ENCODE data around the gene PIM1. TPM values are rescaled to one million over a fixed set of nuclear protein-coding genes. Genes with fewer than 3 reads are reported as not detected.

PIM1 gene
- total RNA-seq, 1 experiment from 2014 or later: 8.9 TPM

- DNase-seq (ENCODE audit: low spot score): no peak
- Histone ChIP-seq H3K36me3 (ENCODE audit: insufficient read depth, low read length, poor library complexity, severe bottlenecking) (peaks cover 17% of the 10 kb centered on the region), H3K9me3 (ENCODE audit: low read depth, low read length, poor library complexity, severe bottlenecking) (no peaks in the 10 kb centered on the region), H3K4me3 (ENCODE audit: low read depth, low read length, poor library complexity, severe bottlenecking) (peak overlapping the region; percentile 67), H3K27ac (ENCODE audit: low read depth, low read length, poor library complexity, severe bottlenecking) (peak overlapping the region; percentile 83), H3K27me3 (replicated peaks; ENCODE audit: insufficient read depth, low read depth, low read length, poor library complexity) (no peaks in the 10 kb centered on the region), H3K4me1 (ENCODE audit: insufficient read depth, low read length, poor library complexity, severe bottlenecking) (peaks cover 8% of the 10 kb centered on the region)
- intact Hi-C loops (cut with micrococcal nuclease; ENCODE audit: unreplicated experiment): loop anchor here (1.0 kb wide), 1 partner anchor 67 kb away; no protein-coding TSS in a partner anchor
- no peak for TF ChIP-seq CTCF (conservative IDR thresholded peaks at IDR 0.05; ENCODE audit: low read depth, low read length)
- no peak for TF ChIP-seq EZH2 (IDR thresholded peaks at IDR 0.05; ENCODE audit: borderline replicate concordance, low read depth, low read length, poor library complexity, severe bottlenecking)
- BruUV-seq (replicated peaks): TSS peak; percentile 88
- ChIA-PET CTCF (interaction anchor here (1.2 to 5.4 kb wide), 2 partner anchors 41 to 118 kb away, joined by 3 to 38 read pairs; no protein-coding TSS in a partner anchor), POLR2A (ENCODE audit: low non-redundant PET) (interaction anchor here (1.0 kb wide), 1 partner anchor 87 kb away, joined by 12 read pairs; no protein-coding TSS in a partner anchor)
These were observed 999 bp upstream of the PIM1 start for GRCh38 chr6:37168811-37169495.

GRCh38 chr6:37170273-37171200 lies 585 bp downstream of the PIM1 start:
- peak; percentile 63 for DNase-seq (ENCODE audit: low spot score)
- Histone ChIP-seq H3K4me1 (ENCODE audit: insufficient read depth, low read length, poor library complexity, severe bottlenecking) (peaks cover 8% of the 10 kb centered on the region), H3K27ac (ENCODE audit: low read depth, low read length, poor library complexity, severe bottlenecking) (peak overlapping the region; percentile 22), H3K27me3 (replicated peaks; ENCODE audit: insufficient read depth, low read depth, low read length, poor library complexity) (no peaks in the 10 kb centered on the region), H3K36me3 (ENCODE audit: insufficient read depth, low read length, poor library complexity, severe bottlenecking) (peaks cover 31% of the 10 kb centered on the region), H3K4me3 (ENCODE audit: low read depth, low read length, poor library complexity, severe bottlenecking) (peak overlapping the region; percentile 64), H3K9me3 (ENCODE audit: low read depth, low read length, poor library complexity, severe bottlenecking) (no peaks in the 10 kb centered on the region)
- CTCF ChIA-PET: interaction anchor here (0.6 to 5.4 kb wide), 13 partner anchors 9 to 193 kb away, joined by 3 to 38 read pairs (median 4); no protein-coding TSS in a partner anchor
- intact Hi-C loops (cut with micrococcal nuclease; ENCODE audit: unreplicated experiment): loop anchor here (1.0 to 10.0 kb wide), 2 partner anchors 111 to 286 kb away; partner anchors contain the start of gene C6orf89
- TF ChIP-seq CTCF (conservative IDR thresholded peaks at IDR 0.05; ENCODE audit: low read depth, low read length) (peak; percentile 26; the same call in 1 of the 2 replicates), EZH2 (IDR thresholded peaks at IDR 0.05; ENCODE audit: borderline replicate concordance, low read depth, low read length, poor library complexity, severe bottlenecking) (no peak)
- no TSS peak for BruUV-seq (replicated peaks)
- POLR2A ChIA-PET (ENCODE audit: low non-redundant PET): interaction anchor here (1.0 kb wide), 1 partner anchor 89 kb away, joined by 12 read pairs; no protein-coding TSS in a partner anchor

Measured in A673 (cell line).